Activated CD4-positive, alpha-beta T cell treated with anti-CD3 and anti-CD28 coated beads, Interleukin-2, amount 50 U/mL, for 1 hour (primary cell): ENCODE measurements around the gene FNDC3B.

ENCODE experiments used
- DNase-seq: peaks from one replicate; pipeline ENCODE4 v3.0.0-alpha.2; 2020

Gene FNDC3B

DNA sequence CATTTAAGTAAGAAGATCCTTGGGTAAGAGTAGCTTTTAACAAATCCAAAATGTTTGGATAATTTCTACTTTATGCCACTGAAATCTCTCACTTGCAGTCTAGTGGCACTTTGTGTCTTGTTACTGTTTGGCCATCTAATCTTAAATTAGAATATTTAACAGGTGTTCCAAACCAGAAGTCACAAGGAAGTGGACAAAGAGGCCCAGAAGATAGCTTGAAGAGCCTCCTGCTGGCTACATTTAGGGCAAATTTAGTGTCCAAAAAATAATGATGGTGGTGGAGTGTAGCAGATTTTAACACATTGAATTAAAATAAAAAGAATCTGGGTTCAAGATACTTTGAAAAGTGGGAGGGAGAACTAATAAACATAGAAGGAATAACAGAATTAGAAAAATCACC lies 236.7 kb downstream of the FNDC3B start:
- no peak for DNase-seq

DNA sequence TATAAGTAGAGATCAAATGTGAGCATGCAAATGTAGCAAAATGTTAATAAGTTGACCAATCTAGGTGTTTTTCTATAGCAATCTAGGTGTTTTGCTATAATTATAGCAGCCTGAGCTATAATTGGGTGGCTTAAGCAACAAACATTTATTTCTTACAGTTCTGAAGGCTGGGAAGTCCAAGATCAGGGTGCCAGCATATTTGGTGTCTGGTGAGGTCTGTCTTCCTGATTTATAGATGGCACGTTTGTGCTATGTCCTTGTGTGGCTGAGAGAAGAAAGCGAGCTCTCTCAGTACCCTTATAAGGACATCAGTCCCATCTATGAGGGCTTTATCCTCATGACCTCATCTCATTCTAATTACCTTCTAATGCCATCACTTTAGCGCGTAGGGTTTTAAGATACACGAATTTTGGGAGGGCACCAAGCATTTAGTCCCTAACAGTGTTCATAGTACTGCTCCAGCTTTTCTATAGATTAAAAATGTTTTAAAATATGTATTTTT lies 237.8 kb downstream of the FNDC3B start:
- DNase-seq = no peak

DNA sequence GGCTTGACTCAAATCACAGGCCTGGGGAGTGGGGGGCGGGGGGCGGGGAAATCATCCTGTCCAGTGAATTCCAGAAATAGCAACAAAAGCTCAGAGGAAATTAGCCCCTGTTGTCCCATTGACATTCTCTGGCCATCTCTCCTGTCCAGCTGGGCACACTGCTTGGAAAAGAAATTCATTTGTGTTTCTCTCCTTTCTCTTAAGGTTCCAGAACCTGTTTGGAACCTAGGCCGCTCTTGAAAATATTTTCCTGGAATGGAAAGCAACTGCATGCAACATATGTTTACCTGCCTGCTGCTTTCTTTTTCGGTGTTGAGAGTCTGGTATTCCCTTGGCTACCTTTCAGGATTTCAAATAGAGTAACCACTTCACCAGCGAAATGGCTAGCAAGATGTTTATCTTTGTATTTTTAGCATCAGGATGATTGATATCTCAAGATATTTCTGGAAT lies 239.8 kb downstream of the FNDC3B start:
- DNase-seq = no peak

DNA sequence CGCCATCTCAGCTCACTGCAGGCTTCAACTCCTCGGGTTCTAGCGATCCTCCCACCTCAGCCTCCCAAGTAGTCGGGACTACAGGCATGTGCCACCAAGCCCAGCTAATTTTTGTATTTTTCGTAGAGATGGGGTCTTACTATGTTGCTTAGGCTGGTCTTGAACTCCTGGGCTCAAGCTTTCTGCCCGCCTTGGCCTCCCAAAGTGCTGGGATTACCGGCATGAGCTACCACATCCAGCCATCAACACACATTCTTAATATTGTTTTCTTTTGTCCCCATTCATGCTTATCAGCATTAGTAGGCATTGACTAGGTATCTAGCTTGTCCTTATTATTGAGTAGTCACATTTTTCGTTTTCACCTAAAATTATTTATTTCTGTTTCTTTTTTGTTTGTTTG lies 240.6 kb downstream of the FNDC3B start:
- no peak for DNase-seq

DNA sequence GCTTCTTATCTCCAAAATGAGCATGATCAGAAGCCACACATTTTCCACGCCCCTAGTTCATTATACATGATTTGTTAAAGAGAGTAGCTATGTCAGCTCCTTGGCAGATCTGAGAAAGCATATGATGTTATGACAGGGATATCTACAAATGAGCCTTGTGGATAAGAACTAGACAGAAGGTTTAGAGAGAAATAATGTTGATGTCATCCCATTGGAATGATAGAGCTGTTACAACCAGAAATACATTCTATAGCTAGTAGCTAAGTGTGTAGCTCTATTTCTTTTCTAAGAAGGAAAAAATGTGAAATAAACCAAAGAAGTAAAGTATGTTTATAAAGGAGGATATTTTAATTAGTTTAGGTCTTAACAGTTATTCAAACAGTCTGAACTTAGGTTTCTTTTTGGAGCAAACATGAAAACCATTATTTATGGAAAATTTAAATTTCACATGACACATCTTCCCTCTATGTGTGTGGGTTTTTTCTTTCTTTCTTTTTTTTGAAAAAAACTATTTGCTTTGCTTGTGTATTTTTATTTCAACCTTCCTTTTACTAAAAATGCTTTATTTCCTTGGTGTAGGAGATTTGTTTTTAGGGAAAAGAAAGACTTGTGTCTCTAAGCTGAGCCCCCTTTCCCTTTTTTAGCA lies 241.2 kb downstream of the FNDC3B start:
- DNase-seq = no peak

DNA sequence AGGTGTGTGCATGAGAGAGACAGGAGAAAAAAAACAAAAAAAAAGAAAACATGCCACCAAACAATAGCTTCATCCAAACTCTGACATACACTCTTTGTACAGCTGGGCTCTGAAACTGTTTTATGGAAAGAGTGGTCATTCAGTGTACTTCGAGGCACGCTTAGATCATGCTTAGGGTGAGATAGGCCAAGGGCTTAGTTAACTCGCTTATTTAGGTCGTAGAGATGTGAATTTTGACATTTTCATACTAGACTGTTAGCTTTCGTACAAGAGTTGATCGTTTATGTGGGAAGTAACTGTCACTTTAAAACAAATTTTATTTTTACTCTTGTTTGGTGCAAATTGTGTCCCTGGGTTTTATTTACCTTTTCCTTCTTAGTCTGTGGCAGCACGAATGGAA lies 242.5 kb downstream of the FNDC3B start:
- DNase-seq = no peak

DNA sequence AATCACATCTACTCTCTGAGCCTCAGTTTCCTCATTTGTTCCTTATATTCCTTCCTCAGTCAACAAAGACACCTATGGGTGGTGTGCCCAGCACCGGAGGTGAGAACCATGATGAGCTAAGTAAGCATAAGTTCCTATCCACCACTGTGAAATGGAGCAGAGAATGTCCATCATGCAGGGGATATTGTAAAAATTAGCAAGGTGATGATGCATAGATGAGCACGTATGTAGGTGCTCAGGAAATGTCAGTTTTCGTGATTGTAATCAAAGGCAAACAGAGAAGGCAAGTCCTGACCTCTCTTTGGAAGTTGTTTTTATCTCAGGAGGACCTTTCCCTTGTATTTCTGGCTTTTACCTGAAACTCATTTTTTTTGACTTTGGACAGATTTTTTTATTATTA lies 243.5 kb downstream of the FNDC3B start:
- DNase-seq = no peak

DNA sequence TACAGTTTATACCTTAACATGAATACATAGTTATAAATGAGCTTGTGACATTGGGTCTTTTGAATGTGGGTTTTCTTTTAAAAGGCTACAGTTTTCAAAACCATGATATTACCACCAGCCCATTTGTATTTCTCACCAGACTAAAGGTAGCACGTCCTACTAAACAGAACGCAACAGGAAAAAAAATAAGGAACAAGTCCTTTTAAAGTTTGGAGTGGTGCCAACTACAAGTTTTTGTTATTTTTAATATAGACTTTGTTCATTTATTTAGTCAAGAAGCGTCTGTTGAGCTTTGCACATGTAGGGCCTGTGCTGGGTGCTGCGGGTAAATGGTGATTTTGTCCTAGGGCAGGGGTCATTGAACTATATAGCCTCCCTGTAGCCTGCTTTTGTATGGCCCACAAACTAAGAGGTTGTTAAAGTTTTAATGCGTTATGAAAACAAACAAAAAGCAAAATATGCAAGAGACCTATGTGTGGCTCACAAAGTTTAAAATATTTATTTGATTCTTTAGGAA lies 244.5 kb downstream of the FNDC3B start:
- DNase-seq = no peak

DNA sequence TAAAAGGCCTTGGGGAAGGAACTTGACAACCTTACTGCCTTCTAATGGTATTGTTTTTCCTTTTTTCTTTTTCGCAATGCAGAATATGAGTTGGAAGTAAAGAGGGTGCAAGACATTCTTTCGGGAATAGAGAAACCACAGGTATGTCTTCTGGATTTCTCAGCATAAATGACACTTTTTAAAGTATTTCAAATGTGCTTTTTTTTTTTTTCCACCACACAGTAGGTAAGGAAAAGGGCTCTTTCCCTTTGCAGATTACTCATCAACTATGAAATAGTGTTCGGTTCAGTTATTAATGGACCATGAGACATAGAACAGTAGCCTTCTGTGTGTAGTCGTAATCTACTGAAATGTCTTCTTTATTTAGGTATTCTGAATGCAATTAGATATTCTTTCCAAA lies 246.5 kb downstream of the FNDC3B start:
- no peak for DNase-seq

DNA sequence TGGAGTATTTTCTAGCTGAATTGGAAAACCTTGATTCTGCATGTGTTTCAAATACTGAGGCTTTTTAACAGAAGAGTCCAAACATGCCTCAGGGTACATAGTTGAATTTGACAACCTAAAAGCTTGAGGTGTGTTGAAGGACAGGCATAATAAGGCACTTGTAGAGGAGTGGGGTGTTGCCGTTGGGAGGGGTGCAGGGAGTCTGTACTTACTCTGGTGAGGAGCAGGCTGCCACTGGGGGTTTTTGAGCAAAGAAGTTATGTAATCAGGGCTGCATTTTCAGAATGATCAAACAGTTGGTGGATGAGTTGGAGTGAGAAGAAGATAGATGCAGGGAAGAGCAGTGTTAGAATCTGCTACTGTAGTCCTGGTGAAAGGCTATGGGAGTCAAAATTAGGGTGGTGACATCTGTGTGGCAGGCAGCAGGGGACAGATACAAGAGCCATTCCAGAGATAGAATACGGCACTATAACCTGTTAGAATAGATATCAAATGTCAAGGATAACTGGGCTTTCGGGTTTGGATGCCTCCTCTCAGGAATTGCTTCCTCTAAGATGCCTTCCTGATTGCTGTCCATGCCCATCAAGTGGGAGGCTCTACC lies 247.3 kb downstream of the FNDC3B start:
- DNase-seq = no peak

DNA sequence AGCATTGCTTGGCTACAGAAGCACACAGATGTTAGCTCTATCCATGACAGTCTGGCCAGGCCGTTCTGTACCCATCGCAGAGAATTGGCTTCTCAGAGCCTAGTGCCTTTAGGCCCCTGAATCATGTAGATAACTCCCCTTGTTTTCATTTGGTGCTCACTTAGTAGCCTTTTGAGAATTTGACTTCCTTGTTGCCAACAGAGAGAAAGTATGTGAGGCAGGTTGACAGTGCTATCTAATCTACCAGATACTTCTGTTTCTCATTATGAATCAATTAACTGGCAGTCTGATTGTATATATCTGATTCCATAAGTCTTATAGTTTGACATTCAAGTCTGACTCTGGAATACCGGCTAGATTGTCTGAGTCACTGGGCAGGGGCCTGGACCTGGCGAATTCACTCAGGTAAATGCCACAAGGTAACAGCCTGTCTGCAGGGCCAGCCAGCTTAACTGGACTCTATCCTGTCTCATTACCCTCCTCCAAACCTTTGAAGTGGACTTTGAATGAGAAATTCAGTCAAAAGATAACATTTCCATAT lies 248.6 kb downstream of the FNDC3B start:
- no peak for DNase-seq

DNA sequence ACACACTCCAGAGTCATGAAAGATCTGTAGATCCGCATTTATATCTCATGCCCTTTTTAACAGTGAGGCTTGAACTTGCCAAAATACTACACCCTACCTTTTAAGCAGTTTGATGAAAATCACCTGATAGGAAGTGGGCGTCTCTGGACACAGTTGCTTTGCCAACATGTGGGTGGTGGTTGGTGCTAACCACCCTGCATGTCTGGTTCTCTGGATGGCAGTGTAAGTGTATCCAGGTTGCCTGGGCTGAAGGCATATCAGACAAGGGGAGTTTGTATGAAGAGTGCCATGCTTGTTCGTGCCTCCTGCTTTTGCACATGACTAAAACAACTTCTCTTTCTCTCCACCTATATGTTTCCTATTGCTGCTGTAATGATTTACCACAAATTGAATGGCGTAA lies 249.3 kb downstream of the FNDC3B start:
- no peak for DNase-seq

DNA sequence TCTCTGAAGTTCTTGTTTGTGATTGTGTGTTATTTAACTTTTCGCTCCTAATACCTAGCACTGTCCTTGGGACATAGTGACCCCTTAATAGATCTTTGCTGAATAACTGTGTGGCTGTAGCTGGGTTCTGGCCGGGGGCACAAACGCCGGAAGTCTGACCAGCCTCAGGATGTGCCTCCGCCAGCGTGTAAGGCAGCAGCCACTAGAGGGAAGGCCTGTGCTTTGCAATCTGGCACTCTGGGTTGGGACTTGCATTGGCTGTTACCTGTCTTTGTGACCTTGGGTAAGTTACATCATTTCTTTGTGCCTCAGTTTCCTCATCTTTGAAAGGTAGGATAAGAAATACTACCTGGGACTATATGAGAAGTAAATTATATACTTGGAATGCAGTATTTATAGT lies 250.2 kb downstream of the FNDC3B start:
- DNase-seq = no peak

DNA sequence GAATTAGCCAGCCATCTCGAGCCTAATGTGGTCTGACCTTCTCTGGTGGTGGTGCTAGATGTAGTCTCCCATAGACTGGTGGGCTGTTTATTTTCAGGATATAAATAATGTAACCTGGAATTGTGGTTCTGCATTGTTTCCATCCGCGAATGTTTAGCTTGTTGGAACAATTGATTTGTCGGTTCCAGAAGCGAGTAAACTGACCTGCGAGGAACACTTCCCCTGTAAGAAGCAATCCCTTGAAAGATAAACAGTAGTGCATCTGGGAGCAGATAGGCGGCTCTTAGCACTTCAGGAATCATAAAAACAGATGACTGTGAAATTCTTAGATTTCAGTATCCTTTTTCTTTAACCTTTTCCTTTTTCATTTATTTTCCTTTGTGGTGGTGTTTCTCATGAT lies 251.1 kb downstream of the FNDC3B start:
- no peak for DNase-seq

DNA sequence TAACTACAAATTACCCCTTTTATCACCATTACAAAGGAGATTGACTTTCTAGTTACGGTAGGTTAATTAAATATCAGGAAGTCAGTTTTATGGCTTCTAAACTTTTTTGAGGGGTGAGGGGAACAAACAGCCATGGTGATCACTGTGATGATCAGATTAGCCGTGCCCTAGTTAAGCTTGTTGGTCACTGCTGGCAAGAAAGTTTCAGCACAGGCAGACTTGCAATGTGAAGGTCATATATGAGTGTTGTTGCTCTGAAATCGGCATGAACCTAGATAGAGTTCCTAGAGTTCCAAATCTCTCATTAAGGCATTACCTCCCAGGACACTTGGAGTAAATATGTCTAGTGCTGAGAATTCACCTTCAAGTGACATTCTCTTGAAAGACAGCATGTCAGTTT lies 252.3 kb downstream of the FNDC3B start:
- DNase-seq = no peak

DNA sequence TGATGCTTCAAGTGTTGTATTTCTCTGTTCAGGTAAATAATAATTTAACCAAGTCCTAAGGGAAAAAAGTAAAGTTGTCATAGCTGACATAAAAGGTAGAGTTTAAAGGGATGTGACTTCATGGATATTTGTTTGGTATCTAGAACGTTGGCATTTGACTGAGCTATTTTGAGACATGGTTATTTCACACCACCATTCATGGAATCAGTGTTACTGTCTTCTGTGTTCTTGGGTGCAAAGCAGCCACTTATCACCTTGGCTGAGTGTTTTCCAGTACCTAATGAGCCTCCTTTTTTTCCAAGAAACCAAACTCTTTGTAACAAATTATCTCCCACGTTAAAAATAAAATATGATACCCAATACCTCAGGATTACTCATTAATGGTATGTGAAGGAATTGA lies 253.0 kb downstream of the FNDC3B start:
- no peak for DNase-seq

DNA sequence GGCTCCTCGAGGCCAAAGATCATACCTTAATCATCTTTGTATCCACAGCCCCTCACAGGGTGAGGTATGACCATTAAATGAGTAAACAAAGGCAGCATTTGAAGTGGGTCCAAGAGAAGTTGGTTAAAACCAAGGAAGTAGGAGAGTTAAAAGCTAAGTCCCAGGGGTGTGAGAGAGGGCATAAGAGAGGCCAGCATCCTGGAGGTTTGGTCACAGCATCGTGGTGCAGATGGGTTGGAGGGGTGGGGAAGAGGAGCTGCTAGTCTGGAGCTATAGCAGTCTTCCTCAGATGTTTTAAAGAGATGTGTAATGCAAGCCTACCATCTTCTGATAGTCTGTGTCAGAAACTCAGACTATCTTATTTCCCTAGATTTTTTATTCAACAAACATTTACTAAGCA lies 253.7 kb downstream of the FNDC3B start:
- DNase-seq = no peak

DNA sequence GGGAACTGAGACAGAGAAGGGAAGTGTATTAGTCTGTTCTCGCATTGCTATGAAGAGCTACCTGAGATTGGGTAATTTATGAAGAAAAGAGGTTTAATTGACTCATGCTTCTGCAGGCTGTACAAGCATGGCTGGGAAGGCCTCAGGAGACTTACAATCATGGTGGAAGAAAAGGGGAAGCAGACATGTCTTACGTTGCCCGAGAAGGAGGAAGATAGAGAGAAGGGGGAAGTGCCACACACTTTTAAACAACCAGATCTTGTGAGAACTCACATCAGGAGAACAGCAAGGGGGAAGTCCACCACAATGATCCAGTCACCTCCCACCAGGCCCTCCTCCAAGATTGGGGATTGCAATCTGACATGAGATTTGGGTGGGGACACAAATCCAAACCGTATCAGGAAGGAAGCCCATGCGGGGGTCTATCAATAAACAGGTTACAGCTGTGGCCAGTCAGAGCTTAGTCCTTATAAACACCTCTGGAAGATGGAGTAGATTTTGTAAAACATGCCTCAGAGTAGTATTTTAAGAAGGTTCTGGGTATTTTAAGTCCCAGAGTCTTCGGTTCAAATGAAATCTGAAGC lies 254.9 kb downstream of the FNDC3B start:
- DNase-seq = no peak

DNA sequence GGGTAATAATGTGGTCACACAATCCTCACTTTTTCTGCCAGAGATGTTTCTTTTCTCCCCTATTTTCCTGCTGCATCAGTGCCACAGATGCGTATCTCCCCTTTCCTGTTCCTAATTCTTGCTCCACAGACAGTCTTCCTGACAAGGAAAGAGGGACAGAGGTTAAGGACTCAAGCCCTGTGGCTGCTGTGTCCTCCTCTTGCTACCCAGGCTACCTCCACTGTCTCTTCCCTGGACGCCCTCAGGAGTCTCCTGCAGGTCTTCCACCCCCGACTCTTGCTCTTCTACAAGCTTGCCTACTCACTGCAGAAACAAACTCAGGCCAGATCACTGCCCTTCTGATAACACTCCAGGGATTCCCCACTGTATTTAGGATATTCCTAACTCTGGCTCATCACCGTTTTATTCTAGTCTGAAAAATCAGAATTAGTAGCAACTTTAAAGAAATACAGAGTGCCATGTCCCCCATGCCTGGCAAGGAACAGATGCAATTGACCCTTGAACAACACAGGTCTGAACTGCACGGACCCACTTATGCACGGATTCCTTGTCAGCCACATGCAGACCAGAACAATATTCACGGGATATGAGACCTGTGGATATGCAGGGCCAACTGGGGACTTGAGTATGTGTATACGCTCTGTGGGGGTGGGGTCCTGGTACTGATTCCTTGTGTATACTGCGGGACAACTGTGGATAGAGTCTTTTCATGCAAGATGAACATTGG lies 257.0 kb downstream of the FNDC3B start:
- no peak for DNase-seq

DNA sequence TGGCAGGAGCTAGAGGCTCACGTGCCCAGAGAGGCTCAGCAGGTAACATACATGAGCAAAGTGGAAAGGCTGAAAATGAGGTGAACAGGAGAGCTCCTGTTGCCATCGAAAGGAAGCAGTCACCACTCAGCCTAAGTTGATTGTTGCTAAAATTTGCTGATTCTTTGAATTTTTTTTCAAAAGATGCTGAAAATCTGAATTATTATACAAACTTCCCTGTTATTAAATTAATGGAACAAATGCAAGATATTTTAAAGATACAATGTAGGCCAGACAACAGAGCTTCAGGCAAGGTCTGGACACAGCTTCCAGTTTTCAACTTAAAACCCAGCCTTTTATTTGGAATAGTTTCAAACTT lies 257.6 kb downstream of the FNDC3B start:
- DNase-seq = no peak

DNA sequence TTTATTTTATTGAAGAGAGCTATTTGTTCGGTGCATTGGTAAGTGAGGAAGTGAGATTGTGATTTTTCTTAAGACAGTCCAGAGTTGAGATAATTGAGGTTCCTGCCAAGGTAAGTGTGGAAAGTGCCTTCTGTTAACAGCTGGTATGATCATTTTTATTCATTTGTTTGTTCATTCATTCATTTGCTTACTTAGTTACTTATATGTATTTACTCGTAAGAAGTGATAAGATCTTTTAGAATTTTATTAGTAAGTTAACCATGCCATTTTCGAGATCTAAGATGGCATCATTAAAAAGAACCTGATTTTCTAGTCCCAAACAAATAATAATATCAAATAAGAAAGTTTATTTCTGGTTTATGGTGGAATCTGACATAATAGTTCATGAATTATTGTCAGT lies 258.9 kb downstream of the FNDC3B start:
- DNase-seq = no peak

DNA sequence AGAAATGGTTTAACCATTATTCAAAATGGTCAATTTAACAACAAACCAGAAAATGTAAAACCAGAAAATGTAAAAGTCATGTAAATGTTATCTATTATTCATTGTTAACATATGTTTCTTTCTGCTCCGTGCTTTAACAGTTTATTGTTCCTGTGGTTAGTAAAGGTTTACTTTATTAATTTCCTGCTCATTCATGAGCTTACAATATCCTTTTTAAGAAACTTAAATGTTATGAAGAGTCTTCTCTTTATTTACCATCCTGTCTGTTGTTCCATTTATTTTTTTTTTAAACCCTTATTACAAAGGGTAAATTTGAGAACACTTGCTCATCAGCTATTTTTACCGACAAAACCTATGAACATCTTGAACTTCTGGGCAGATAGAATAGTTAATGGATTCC lies 260.8 kb downstream of the FNDC3B start:
- no peak for DNase-seq

DNA sequence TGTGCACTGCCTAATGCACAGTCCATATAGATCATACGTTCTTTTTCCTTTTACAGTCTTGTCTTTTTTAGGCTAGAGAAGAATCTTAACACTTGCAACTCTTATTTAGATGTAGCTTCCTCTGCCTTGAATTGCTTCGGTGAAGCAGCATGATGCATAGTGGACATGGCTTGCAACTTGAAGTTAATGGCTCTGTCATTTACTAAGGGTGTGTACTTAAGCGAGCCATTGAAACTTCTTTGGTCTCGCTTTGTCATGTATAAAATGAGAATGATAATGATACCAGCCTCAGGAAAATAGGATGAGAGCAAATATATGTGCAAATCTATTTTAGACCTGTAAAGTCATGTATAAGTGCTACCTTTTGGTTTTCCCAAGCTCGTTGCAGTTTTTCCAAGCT lies 261.5 kb downstream of the FNDC3B start:
- no peak for DNase-seq

DNA sequence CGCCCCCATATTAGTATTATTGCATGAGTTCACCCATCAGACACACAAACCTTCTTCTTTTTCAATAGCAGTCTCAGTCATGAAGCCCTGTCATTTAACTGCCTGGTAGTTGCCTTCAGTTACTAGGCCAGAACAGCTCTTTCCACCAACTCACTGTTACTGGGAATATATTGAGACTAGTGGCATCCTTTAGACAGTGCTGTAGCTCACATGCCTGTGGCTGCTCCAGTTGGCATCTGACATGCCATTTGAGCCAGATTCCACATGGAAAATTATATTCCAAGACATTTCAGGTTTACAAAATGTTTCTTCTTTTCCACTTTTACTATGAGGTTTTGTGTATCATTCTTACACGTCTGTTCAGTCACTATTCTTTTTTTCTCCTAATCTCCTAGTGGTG lies 262.8 kb downstream of the FNDC3B start:
- DNase-seq = no peak
